ENCODE data around the gene PSME1.

- TF ChIP-seq POLR2A (IDR thresholded peaks at IDR 0.05; ENCODE audit: low read depth, low read length) (peak; percentile 86), NRF1 (conservative IDR thresholded peaks at IDR 0.05; ENCODE audit: low read depth, low read length) (0 out of 2 replicates have a peak, but pooled peaks have one; percentile 28)
Measured at GRCh38 chr14:24135834-24136683, at the start of gene PSME1.
